Epithelial cell of proximal tubule (primary cell): Measurements from ENCODE around the gene ANXA3. TPM values are rescaled to one million over a fixed set of nuclear protein-coding genes. Genes with fewer than 3 reads are reported as not detected.
A peak's percentile ranks its signal among the peaks of the same experiment; 100 is the strongest.

Experiments used
- DNase-seq: peaks from one replicate; pipeline ENCODE4 v3.0.0-alpha.2; 2011; ENCODE audit warnings: low read depth
- H3K4me3 ChIP-seq: 2 replicates; pipeline ENCODE4 v1.5.1; 2011; ENCODE audit warnings: low read depth, mild to moderate bottlenecking, low read length
- total RNA-seq: library from RNA; depleted of rRNA; stranded (reverse); fragments of >200 nt; gene quantifications from 2 replicates; pipeline ENCODE4 v1.2.3, GENCODE V29; 2015
- TF ChIP-seq, protein P1 (sequence below): conservative IDR thresholded peaks from 2 replicates; pipeline ENCODE4 v1.5.1; 2012; ENCODE audit warnings: low read depth, mild to moderate bottlenecking, low read length

The ANXA3 gene
- total RNA-seq, 1 donor from 2014 or later = 354 TPM

DNA sequence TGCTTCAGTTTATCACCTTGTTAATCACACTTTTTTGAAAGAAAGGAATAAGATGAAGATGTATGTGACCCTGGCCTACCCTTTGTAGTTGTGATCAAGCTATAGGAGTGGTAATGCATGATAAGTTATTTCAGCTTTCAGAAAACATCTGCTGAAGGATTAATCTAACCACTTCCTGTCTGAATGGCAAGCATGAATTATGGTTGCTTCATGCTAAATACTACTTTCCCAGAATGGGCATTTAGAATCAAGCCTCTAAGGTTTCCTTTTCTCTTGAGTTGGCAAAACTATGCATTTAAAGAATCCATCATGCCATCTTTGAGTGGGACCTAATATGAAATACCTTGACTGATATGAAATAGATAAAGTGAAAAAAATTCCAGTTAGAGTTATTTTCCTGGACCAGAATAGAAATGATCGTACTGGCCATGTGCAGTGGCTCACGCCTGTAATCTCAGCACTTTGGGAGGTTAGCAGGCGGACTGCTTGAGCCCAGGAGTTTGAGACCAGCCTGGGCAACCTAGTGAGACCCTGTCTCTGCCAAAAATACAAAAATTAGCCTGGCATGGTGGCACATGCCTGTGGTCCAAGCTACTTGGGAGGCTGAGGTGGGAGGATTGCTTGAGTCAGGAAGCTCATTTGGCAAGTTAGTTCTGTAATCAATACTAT lies 59.1 kb downstream of the ANXA3 start:
- no peak overlapping the region for H3K4me3 ChIP-seq
- TF ChIP-seq, protein P1, sequence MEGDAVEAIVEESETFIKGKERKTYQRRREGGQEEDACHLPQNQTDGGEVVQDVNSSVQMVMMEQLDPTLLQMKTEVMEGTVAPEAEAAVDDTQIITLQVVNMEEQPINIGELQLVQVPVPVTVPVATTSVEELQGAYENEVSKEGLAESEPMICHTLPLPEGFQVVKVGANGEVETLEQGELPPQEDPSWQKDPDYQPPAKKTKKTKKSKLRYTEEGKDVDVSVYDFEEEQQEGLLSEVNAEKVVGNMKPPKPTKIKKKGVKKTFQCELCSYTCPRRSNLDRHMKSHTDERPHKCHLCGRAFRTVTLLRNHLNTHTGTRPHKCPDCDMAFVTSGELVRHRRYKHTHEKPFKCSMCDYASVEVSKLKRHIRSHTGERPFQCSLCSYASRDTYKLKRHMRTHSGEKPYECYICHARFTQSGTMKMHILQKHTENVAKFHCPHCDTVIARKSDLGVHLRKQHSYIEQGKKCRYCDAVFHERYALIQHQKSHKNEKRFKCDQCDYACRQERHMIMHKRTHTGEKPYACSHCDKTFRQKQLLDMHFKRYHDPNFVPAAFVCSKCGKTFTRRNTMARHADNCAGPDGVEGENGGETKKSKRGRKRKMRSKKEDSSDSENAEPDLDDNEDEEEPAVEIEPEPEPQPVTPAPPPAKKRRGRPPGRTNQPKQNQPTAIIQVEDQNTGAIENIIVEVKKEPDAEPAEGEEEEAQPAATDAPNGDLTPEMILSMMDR = no peak
- no peak for DNase-seq

DNA sequence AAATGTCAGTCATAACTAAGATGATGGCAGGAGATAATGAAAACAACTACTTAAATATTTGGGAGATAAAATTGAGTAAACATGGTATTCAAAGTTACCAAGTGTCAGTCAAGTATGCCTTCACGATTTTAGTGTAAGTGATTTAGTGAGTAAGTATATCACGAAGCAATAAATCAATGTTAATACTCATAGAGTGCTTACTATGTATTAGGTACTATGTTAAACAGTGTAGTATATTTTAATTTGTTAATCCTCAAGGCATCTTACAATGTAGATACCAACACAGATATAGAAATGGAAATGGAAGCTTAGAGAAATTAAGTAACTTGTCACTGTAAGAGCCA lies 59.6 kb downstream of the ANXA3 start:
- H3K4me3 ChIP-seq = no peak overlapping the region
- TF ChIP-seq, protein P1 = no peak
- DNase-seq = no peak

DNA sequence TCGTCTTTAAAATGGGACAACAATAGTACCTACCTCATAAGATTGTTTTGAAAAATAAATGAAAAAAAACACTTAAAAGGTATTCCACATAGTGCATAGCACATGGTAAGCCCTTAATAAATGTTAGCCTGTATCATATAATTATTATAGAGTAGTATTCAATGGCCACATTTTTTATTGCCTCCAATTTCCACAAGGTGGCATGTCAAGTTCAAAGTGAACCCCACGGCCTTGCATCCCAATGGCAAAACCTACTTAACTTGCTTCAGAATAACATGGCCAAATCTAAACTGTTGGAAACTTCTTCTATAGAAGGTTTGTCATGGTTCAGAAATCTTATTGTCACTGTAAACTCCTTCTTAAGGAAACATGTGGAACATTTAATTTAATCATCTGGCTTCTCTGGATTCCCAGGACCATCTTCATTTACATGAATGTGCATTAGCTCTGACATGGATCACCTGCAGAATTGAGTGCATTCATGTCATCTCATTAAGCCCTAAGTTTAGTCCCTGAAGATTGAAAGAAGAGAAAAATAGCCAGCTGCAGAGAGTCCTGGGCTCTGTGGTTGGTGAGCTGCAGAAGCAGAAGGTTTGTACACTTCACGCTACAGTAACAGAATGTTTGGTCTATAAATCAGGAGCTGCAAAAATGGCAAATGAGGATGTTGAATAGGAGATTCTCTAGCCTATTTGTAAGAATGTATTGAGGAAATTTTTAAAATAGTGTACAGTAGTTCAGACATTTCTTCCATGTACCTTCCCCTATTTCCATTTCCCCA lies 61.0 kb downstream of the ANXA3 start:
- no peak overlapping the region for H3K4me3 ChIP-seq
- no peak for DNase-seq
- TF ChIP-seq, protein P1 = peak; percentile 73

DNA sequence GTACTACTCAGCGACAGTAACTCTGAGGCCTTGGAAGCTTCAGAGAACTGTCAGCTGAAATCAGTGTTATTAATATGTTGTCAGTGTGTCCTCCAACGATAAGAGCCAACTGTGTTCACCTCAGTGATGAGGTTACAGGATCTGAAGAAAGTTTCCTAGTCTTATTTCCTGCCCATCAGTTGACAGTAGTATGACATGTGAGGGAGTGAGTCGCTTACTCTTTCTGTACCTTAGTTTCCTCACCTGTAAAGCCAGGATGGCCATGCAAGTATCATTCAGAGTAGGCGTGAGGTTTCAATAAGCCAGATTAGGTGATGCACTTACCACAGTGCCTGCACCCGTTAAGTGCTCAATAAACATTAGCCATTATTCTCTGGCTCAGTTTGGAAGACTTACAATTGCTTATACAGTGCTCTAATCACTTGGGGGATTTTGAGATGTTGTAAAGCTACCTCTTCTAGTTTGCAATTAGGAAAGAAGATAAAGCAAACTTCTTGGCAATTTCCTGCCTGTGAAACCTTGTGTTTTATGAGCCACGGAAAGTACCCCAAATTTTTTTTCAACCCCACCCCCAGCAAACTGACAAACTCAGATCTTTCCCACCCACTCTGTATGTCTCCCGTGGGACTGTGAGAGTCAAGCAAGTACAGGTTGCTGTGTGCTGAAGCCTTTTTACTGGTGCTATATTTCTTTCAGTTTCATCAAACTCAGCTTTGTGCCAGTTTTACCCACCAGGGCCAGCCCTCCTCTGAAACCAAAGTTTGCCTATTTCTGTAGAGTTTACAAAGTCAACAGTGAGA lies 62.2 kb downstream of the ANXA3 start:
- DNase-seq = no peak
- TF ChIP-seq, protein P1 = no peak
- no peak overlapping the region for H3K4me3 ChIP-seq

- DNase-seq = no peak
- H3K4me3 ChIP-seq = no peak overlapping the region
- TF ChIP-seq, protein P1 = no peak
Observed at GRCh38 chr4:78616046-78616498, 64.5 kb downstream of the ANXA3 start.

DNA sequence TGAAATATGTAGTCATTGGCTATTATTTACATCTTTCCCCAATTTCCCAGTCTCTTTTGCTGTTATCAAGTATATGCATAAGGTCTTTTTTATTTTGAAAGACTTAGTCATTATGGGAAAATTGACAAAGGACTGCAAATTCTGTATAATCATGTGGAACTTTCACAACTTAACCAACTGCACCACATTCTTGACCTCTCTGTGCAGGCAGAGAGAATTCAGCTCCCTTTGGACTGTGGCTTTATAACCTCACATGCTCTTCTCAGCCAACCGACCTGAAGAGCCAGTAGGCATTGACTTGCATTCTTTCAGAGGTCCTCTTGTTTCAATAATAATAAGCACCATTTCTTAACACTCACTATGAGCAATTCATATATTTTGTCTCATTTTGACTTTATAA lies 66.9 kb downstream of the ANXA3 start:
- DNase-seq = no peak
- TF ChIP-seq, protein P1 = no peak
- H3K4me3 ChIP-seq = no peak overlapping the region
